Keratinocyte (primary cell): ENCODE results near the gene CDH8.

Experiments used
- EZH2 ChIP-seq: IDR thresholded peaks from one replicate; pipeline ENCODE4 v1.6.1; 2012; ENCODE audit warnings: inconsistent platforms, mild to moderate bottlenecking, low read length, moderate library complexity
- TF ChIP-seq, protein P1 (sequence below), 3 experiments: IDR thresholded peaks in 1 of 3; conservative IDR thresholded peaks in 1 of 3; optimal IDR thresholded peaks in 1 of 3; 2 replicates in 2 of 3; 3 replicates in 1 of 3; pipeline versions ENCODE3 to v1.5.1; 2011; ENCODE audit warnings: low read length in 3 of 3, mild to moderate bottlenecking in 3 of 3, moderate library complexity in 2 of 3, control low read depth in 1 of 3, inconsistent platforms in 1 of 3; ENCODE audit not compliant: insufficient read depth in 2 of 3; ENCODE audit errors: extremely low read depth in 1 of 3

DNA sequence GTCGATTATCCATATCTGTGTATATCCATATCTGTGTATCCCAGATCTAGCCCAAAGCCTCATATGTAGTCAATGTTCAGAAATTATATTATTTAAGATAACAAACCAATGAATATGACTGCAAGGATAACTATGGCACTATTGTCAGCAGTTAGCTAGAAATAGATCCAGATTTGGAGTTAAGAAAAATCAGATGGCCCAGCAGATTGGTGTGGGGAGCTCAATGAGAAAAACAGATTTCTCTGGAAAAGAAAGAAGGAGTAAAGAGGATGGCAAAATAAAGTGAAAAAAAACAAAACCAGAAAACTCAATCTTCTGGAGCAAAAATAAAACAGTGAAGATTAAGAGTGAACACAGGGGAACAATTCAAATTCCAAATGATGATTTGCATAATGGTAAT lies 10.6 kb upstream of the CDH8 start:
- TF ChIP-seq, protein P1, sequence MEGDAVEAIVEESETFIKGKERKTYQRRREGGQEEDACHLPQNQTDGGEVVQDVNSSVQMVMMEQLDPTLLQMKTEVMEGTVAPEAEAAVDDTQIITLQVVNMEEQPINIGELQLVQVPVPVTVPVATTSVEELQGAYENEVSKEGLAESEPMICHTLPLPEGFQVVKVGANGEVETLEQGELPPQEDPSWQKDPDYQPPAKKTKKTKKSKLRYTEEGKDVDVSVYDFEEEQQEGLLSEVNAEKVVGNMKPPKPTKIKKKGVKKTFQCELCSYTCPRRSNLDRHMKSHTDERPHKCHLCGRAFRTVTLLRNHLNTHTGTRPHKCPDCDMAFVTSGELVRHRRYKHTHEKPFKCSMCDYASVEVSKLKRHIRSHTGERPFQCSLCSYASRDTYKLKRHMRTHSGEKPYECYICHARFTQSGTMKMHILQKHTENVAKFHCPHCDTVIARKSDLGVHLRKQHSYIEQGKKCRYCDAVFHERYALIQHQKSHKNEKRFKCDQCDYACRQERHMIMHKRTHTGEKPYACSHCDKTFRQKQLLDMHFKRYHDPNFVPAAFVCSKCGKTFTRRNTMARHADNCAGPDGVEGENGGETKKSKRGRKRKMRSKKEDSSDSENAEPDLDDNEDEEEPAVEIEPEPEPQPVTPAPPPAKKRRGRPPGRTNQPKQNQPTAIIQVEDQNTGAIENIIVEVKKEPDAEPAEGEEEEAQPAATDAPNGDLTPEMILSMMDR (optimal IDR thresholded peaks at IDR 0.05 in 1 of 3, IDR thresholded peaks at IDR 0.05 in 1 of 3, conservative IDR thresholded peaks at IDR 0.05 in 1 of 3; ENCODE audit: extremely low read depth in 1 of 3, insufficient read depth in 2 of 3, low read length in 3 of 3), result no peak
- TF ChIP-seq EZH2, result no peak
